Tibial nerve (tissue), 4 donors: ENCODE data around the gene KCNJ15. TPM values are rescaled to one million over a fixed set of nuclear protein-coding genes. Genes with fewer than 3 reads are reported as not detected.
A peak's percentile ranks its signal among the peaks of the same experiment; 100 is the strongest.

Experiments used
- DNase-seq, 2 donors: peaks; one replicate each; pipeline ENCODE4 v3.0.0-alpha.2; 2019; ENCODE audit warnings: low spot score in 2 of 2
- H3K27ac ChIP-seq, 4 donors: fragments of 200-600 bp; sonication (generic) in 3 of 4; one replicate each; pipeline ENCODE4 v1.5.1; 2017 to 2019; ENCODE audit warnings: mild to moderate bottlenecking in 1 of 4
- H3K27me3 ChIP-seq, 2 donors: fragments of 200-600 bp; sonication (generic) in 1 of 2; one replicate each; pipeline versions ENCODE4 v1.5.1 to v1.6.0; 2017 to 2019
- H3K36me3 ChIP-seq, 3 donors: fragments of 200-600 bp; sonication (generic); one replicate each; pipeline ENCODE4 v1.5.1; 2018 to 2019
- H3K4me1 ChIP-seq, 4 donors: fragments of 200-600 bp; sonication (generic) in 3 of 4; one replicate each; pipeline ENCODE4 v1.5.1; 2017 to 2019
- H3K4me3 ChIP-seq, 4 donors: fragments of 200-600 bp; sonication (generic) in 3 of 4; one replicate each; pipeline ENCODE4 v1.5.1; 2017 to 2019; ENCODE audit warnings: mild to moderate bottlenecking in 1 of 4, moderate library complexity in 1 of 4
- H3K9me3 ChIP-seq, 4 donors: fragments of 200-600 bp; sonication (generic) in 3 of 4; one replicate each; pipeline ENCODE4 v1.5.1; 2017 to 2019
- EP300 ChIP-seq, 2 donors: sonication (generic); formaldehyde crosslinking; IDR thresholded peaks; one replicate each; pipeline ENCODE4 v1.6.1; 2017; ENCODE audit warnings: antibody characterized with exemption in 2 of 2, mild to moderate bottlenecking in 1 of 2
- POLR2A ChIP-seq, 2 donors: fragments of 450-650 bp; IDR thresholded peaks; one replicate each; pipeline ENCODE4 v1.6.1; 2017; ENCODE audit warnings: antibody characterized with exemption in 2 of 2, mild to moderate bottlenecking in 2 of 2, moderate library complexity in 2 of 2
- WGBS, 2 donors: methylation state at CpG; one replicate each; pipeline ENCODE4 v1.1.5; 2018; 5-methylcytosine and 5-hydroxymethylcytosine counted together
- total RNA-seq, 4 donors: library from RNA; depleted of rRNA; stranded (reverse); fragments of >200 nt; gene quantifications; one replicate each; pipeline ENCODE4 v1.1.0, GENCODE V29; 2016
- TF ChIP-seq, protein P1 (sequence below), 5 experiments: fragments of 200-600 bp in 3 of 5; fragments of 450-650 bp in 2 of 5; sonication (generic) in 3 of 5; IDR thresholded peaks; one replicate each; pipeline ENCODE4 v1.5.1; 2016 to 2019; ENCODE audit warnings: antibody characterized with exemption in 5 of 5, mild to moderate bottlenecking in 3 of 5, moderate library complexity in 2 of 5

KCNJ15 gene
- total RNA-seq, 4 donors from 2014 or later = 0.39 to 2.4 (median 0.43) TPM

DNA sequence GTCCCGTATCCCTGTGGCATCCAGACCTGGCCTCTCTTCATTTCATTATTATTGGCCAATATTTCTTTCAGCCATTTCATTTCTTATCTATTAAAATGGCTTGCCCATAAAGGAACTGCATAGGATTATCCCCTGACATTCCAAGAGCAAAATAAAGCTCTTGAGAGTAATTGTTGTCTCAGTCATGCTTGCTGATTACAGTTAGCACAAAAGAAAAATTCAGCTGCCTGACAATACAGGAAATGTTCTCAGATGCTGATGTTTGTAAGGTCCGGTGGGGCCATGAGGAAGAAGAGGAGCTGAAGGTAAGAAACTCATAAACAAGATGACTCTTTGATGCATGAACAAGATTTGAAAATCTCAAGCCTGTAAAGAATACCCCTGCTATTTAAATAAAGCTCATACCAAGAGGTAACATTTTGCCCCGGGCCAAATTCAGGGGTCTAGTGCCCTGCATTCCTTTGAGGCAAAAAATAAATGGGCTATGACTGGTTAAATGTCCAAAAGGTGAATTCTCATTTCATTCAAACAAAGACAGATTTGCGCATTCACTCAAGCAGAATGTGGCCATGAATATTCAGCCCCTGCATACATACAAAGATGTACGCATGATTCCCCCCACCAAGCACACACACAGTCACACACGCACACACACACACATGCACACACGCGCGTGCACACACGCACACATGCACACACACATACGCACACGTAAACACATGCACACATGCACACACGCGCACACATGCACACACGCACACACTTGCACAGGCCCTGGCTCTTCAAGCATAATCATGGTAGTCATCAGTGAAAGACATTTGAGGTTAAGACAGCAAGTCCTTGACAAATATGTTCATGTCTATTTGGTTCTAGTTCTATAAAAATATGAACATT, 44.8 kb downstream of the KCNJ15 start:
- Histone ChIP-seq H3K4me1 (peaks cover 0 to 5% (median 0%) of the 10 kb centered on the region in 4 donors), H3K9me3 (no peaks in the 10 kb centered on the region), H3K27me3 (no peaks in the 10 kb centered on the region), H3K27ac (no peak overlapping the region), H3K36me3 (no peaks in the 10 kb centered on the region), H3K4me3 (no peak overlapping the region)
- no peak for DNase-seq
- 81 to 85% methylated on average over 15 of the region's 15 CpGs for WGBS, 2 donors
- TF ChIP-seq, protein P1, sequence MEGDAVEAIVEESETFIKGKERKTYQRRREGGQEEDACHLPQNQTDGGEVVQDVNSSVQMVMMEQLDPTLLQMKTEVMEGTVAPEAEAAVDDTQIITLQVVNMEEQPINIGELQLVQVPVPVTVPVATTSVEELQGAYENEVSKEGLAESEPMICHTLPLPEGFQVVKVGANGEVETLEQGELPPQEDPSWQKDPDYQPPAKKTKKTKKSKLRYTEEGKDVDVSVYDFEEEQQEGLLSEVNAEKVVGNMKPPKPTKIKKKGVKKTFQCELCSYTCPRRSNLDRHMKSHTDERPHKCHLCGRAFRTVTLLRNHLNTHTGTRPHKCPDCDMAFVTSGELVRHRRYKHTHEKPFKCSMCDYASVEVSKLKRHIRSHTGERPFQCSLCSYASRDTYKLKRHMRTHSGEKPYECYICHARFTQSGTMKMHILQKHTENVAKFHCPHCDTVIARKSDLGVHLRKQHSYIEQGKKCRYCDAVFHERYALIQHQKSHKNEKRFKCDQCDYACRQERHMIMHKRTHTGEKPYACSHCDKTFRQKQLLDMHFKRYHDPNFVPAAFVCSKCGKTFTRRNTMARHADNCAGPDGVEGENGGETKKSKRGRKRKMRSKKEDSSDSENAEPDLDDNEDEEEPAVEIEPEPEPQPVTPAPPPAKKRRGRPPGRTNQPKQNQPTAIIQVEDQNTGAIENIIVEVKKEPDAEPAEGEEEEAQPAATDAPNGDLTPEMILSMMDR (IDR thresholded peaks at IDR 0.05) = no peak
- TF ChIP-seq POLR2A (IDR thresholded peaks at IDR 0.05) = no peak
- TF ChIP-seq EP300 (IDR thresholded peaks at IDR 0.05) = no peak

DNA sequence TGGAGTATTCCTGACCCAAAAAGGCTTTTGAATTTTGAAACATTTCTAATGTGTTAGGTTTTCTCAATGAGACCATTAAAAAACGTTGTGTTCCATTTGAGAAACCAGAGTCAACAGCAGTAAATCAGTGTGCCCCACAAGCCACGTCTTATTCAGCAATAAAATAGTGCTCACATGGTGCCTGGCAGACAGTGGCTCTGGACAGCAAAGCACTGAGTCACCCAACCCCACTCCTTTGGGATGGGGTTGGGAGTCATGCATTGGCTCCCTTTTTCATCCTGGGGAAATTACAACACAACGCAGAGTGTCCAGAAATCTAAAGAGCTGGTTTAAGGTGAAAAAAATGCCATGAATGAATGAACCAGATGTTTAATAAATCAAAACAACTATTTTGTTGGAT, 46.5 kb downstream of the KCNJ15 start:
- peak; percentile 35 to 65 for DNase-seq
- H3K4me3 ChIP-seq = no peak overlapping the region
- 50 to 54% methylated on average over 3 of the region's 3 CpGs for WGBS, 2 donors
- peaks cover 0 to 4% (median 0%) of the 10 kb centered on the region in 4 donors for H3K4me1 ChIP-seq
- H3K27ac ChIP-seq = no peak overlapping the region
- no peaks in the 10 kb centered on the region for H3K9me3 ChIP-seq
- no peaks in the 10 kb centered on the region for H3K36me3 ChIP-seq
- H3K27me3 ChIP-seq = no peaks in the 10 kb centered on the region
- TF ChIP-seq EP300 (IDR thresholded peaks at IDR 0.05) (peak in 1 of 2 donors; percentile 82), POLR2A (IDR thresholded peaks at IDR 0.05) (no peak)

DNA sequence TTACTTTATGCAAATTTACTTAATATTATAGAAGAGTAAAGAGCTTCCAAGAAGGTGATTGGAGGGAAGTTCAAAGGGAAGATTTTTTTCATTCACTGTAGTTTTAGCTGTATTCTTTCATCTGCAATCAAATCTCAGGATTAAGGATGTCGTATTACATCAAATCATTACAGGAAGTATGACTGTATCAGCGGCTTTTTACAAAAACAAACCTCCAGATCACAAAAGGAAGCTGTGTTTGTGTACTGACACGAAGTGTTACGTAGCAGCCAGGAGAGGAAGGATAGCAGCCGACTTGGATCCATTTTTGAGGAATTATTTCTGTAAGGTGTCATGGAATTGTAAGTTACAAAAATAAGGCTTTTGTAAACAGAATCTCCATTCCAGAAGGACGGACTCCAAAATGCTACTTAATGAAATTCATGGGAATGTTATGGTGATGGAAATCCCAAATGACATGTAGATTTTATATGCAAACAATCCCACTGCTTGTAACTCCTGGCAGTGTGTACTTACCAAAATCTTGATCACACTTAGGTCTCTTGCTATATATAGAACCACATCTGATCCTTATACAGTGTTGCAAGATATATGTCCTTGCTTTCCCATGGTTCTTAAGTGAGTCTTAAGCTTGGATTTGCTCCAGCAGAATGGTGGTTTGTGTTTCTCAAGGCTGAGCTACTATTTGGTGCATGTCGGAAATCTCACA, 49.8 kb downstream of the KCNJ15 start:
- H3K27ac ChIP-seq = peak overlapping the region in 1 of 4 donors; percentile 25
- 24 to 35% methylated on average over 7 of the region's 7 CpGs for WGBS, 2 donors

DNA sequence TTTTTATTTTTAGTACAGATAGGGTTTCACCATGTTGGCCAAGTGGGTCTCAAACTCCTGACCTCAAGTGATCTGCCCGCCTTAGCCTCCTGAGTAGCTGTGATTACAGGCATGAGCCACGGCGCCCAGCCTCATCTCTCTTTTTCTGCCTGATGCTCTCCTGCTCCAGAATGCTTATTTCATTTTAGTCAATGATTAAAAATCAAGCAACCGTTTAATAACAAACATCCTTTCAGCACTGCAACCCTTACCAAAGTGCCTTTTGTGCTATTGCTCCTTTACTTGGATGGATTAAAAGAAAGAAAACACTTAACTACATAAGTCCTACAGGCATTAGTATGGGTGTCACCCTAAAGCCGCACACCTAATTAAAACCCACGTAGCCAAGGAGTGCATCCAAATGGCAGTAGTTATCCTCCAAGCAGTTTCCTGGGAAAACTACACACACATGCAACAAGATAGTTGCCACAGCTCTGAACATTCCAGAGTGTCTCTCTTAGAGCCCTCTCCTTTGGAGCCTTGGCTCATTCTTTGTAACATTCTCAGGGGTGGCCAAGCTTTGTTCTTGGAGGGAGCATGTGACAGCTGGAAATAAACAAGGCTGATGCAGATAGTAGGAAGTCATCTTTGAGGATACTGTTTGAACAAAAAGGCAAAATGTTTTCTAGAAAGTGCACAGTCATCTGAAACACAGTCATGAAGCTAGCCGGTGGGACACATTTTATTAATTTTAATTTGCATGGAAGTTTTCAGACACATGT, 51.2 kb downstream of the KCNJ15 start:
- 77 to 87% methylated on average over 7 of the region's 7 CpGs for WGBS, 2 donors
- Histone ChIP-seq H3K36me3 (no peaks in the 10 kb centered on the region), H3K27me3 (no peaks in the 10 kb centered on the region), H3K4me3 (no peak overlapping the region), H3K9me3 (no peaks in the 10 kb centered on the region), H3K27ac (peak overlapping the region in 1 of 4 donors; percentile 29), H3K4me1 (peaks cover 0 to 4% (median 0%) of the 10 kb centered on the region in 4 donors)
- DNase-seq = no peak
- TF ChIP-seq, protein P1 (IDR thresholded peaks at IDR 0.05) = no peak
- TF ChIP-seq EP300 (IDR thresholded peaks at IDR 0.05) = peak in 1 of 2 donors; percentile 26
- TF ChIP-seq POLR2A (IDR thresholded peaks at IDR 0.05) = no peak

More for the DNA sequence above, 49.8 kb downstream of the KCNJ15 start:
- TF ChIP-seq, protein P1 (IDR thresholded peaks at IDR 0.05) = no peak
- peak in 1 of 2 donors; percentile 22 for TF ChIP-seq EP300 (IDR thresholded peaks at IDR 0.05)
- no peak for DNase-seq
- Histone ChIP-seq H3K4me3 (no peak overlapping the region), H3K9me3 (no peaks in the 10 kb centered on the region), H3K4me1 (peaks cover 0 to 4% (median 0%) of the 10 kb centered on the region in 4 donors), H3K27me3 (no peaks in the 10 kb centered on the region), H3K36me3 (no peaks in the 10 kb centered on the region)

DNA sequence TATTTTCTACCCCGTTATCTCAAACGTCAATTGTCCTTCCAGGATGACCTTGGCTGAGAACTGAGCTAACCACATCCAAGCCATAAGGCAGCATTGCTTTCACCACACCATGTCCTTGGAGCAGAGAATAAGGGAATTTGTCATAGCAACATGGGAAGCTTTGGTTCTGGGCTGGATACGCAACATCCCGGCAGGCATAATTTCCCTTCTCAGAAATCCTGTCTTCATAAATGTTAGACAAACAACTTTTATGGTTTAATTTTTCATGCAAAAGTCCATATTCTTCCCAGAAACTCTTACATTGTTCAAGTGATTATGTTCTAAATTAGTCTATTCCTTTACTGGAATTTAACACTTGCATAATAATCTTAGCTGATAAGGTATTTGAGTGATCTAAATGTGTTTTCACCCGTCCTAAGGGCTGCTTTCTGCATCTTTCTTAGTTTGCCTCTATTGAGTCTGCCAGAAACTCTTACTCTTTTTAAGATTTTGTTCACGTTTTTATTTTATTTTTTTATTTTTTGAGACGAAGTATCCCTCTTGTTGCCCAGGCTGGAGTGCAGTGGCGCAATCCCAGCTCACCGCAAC, 51.8 kb downstream of the KCNJ15 start:
- H3K9me3 ChIP-seq = no peaks in the 10 kb centered on the region
- 71 to 81% methylated on average over 9 of the region's 9 CpGs for WGBS, 2 donors

More for the DNA sequence above, 51.8 kb downstream of the KCNJ15 start:
- peak overlapping the region in 1 of 4 donors; percentile 55 for H3K27ac ChIP-seq
- peaks cover 0 to 4% (median 0%) of the 10 kb centered on the region in 4 donors for H3K4me1 ChIP-seq
- H3K27me3 ChIP-seq = no peaks in the 10 kb centered on the region
- no peaks in the 10 kb centered on the region for H3K36me3 ChIP-seq
- TF ChIP-seq, protein P1 (IDR thresholded peaks at IDR 0.05) = no peak
- peak in 1 of 2 donors; percentile 60 for TF ChIP-seq EP300 (IDR thresholded peaks at IDR 0.05)
- no peak for TF ChIP-seq POLR2A (IDR thresholded peaks at IDR 0.05)
- no peak overlapping the region for H3K4me3 ChIP-seq
- DNase-seq = no peak
